OCI-LY7 (cell line): ENCODE data around the gene RTL1. TPM values are rescaled to one million over a fixed set of nuclear protein-coding genes. Genes with fewer than 3 reads are reported as not detected.

Source experiments
- BruUV-seq: library from RNA; stranded (reverse); fragments of 400-500 nt; replicated peaks from 2 replicates; lab custom pipeline; 2021; lab: Mats Ljungman, UMichigan
- CTCF ChIA-PET: fragments of 300-600 bp; sonication (Branson Sonifier 250); formaldehyde crosslinking; loops from one replicate; lab custom pipeline; 2022; ENCODE audit warnings: antibody characterized with exemption; ENCODE audit not compliant: unreplicated experiment; lab: Charles Lee
- POLR2A ChIA-PET: fragments of 300-600 bp; sonication (Branson Sonifier 250); formaldehyde crosslinking; loops from one replicate; lab custom pipeline; 2022; ENCODE audit warnings: antibody characterized with exemption; lab: Charles Lee
- DNase-seq: peaks from one replicate; pipeline ENCODE4 v3.0.0-alpha.2; 2015; ENCODE audit warnings: low spot score
- H2AFZ ChIP-seq: fragments of 200-600 bp; sonication (generic), shearing (Covaris generic); 2 replicates; pipeline ENCODE4 v1.6.1; 2014; ENCODE audit warnings: mild to moderate bottlenecking, antibody characterized with exemption, low read length, moderate library complexity
- H3K27ac ChIP-seq: fragments of 200-600 bp; sonication (generic); 2 replicates; pipeline ENCODE4 v1.5.1; 2014; ENCODE audit warnings: mixed run types, low read depth, mild to moderate bottlenecking, moderate library complexity, low read length, inconsistent platforms; ENCODE audit not compliant: poor library complexity, severe bottlenecking
- H3K36me3 ChIP-seq: fragments of 200-600 bp; sonication (generic); 2 replicates; pipeline ENCODE4 v1.6.1; 2014; ENCODE audit warnings: mild to moderate bottlenecking, antibody characterized with exemption, low read length, moderate library complexity, mixed read lengths; ENCODE audit not compliant: insufficient read depth
- H3K4me1 ChIP-seq: fragments of 200-600 bp; sonication (generic); 2 replicates; pipeline ENCODE4 v1.5.1; 2014; ENCODE audit warnings: mild to moderate bottlenecking, low read length; ENCODE audit not compliant: insufficient read depth, poor library complexity, severe bottlenecking
- H3K4me2 ChIP-seq: fragments of 200-600 bp; sonication (generic); 2 replicates; pipeline ENCODE4 v1.6.1; 2014; ENCODE audit warnings: mild to moderate bottlenecking, low read length
- H3K4me3 ChIP-seq: fragments of 200-600 bp; sonication (generic); 2 replicates; pipeline ENCODE4 v1.5.1; 2014; ENCODE audit warnings: mild to moderate bottlenecking, low read depth, low read length; ENCODE audit not compliant: poor library complexity, severe bottlenecking
- H3K79me2 ChIP-seq: fragments of 200-600 bp; sonication (generic); 2 replicates; pipeline ENCODE4 v1.6.1; 2016; ENCODE audit warnings: low read depth, mild to moderate bottlenecking, low read length, moderate library complexity, mixed read lengths; ENCODE audit not compliant: insufficient read depth
- H3K9me2 ChIP-seq: fragments of 200-600 bp; sonication (generic); 2 replicates; pipeline ENCODE4 v1.6.1; 2016; ENCODE audit warnings: mild to moderate bottlenecking, low read length, mixed read lengths; ENCODE audit not compliant: insufficient read depth
- H3K9me3 ChIP-seq: fragments of 200-600 bp; sonication (generic); 2 replicates; pipeline ENCODE4 v1.6.1; 2014; ENCODE audit warnings: mild to moderate bottlenecking, mixed run types, low read length, mixed read lengths
- H4K20me1 ChIP-seq: fragments of 200-600 bp; sonication (generic); 2 replicates; pipeline ENCODE4 v1.6.1; 2014; ENCODE audit warnings: mild to moderate bottlenecking, antibody characterized with exemption, low read length, moderate library complexity, mixed read lengths; ENCODE audit not compliant: insufficient read depth
- CTCF ChIP-seq: fragments of 200-600 bp; sonication (generic); conservative IDR thresholded peaks from 2 replicates; pipeline ENCODE4 v1.5.1; 2014; ENCODE audit warnings: mild to moderate bottlenecking, antibody characterized with exemption, low read length, moderate library complexity, mixed read lengths
- EZH2phosphoT487 ChIP-seq: fragments of 200-600 bp; sonication (generic); IDR thresholded peaks from 2 replicates; pipeline ENCODE4 v1.6.1; 2018; ENCODE audit warnings: low read depth, borderline replicate concordance, mild to moderate bottlenecking, mixed run types, antibody characterized with exemption, low read length, moderate library complexity, mixed read lengths
- intact Hi-C: fragments of 100-400 bp; cut with micrococcal nuclease; formaldehyde crosslinking; loops from one replicate; pipeline ENCODE4 v1.10.0; 2022; ENCODE audit not compliant: unreplicated experiment
- total RNA-seq, 2 experiments: library from RNA; depleted of rRNA in 1 of 2; stranded (reverse); fragments of >200 nt in 1 of 2; shearing (Covaris generic) in 1 of 2; gene quantifications; 2 replicates each; pipeline ENCODE4 v1.2.3, GENCODE V29; 2014 to 2022

RTL1 gene
- total RNA-seq, 2 experiments from 2014 or later, result not detected

GRCh38 chr14:100861937-100862247 lies 41.6 kb downstream of the RTL1 start:
- DNase-seq, result no peak
- no peaks in the 10 kb centered on the region for H3K9me2 ChIP-seq
- intact Hi-C loops, result no loop called here
- no peak overlapping the region for H3K27ac ChIP-seq
- TF ChIP-seq EZH2phosphoT487 (no peak), CTCF (no peak)
- POLR2A ChIA-PET, result interaction anchor here (1.0 kb wide), 1 partner anchor 78 kb away, joined by 5 read pairs; no protein-coding TSS in a partner anchor
- no peaks in the 10 kb centered on the region for H3K9me3 ChIP-seq
- CTCF ChIA-PET, result no interaction called here
- no peaks in the 10 kb centered on the region for H4K20me1 ChIP-seq
- no peak overlapping the region for H3K4me3 ChIP-seq
- no peak overlapping the region for H2AFZ ChIP-seq
- no TSS peak for BruUV-seq
- H3K79me2 ChIP-seq, result no peaks in the 10 kb centered on the region
- no peaks in the 10 kb centered on the region for H3K36me3 ChIP-seq
- no peak overlapping the region for H3K4me2 ChIP-seq
- H3K4me1 ChIP-seq, result no peaks in the 10 kb centered on the region

GRCh38 chr14:100861188-100861936 lies 42.2 kb downstream of the RTL1 start:
- BruUV-seq, result no TSS peak
- CTCF ChIA-PET, result no interaction called here

More at GRCh38 chr14:100861188-100861936, 42.2 kb downstream of the RTL1 start:
- no peak overlapping the region for H3K4me2 ChIP-seq
- no peak for DNase-seq
- TF ChIP-seq CTCF, result no peak
- no peak for TF ChIP-seq EZH2phosphoT487
- no peaks in the 10 kb centered on the region for H3K36me3 ChIP-seq
- no peaks in the 10 kb centered on the region for H4K20me1 ChIP-seq
- no peak overlapping the region for H3K27ac ChIP-seq
- POLR2A ChIA-PET, result interaction anchor here (1.0 kb wide), 1 partner anchor 78 kb away, joined by 5 read pairs; no protein-coding TSS in a partner anchor
- H3K4me1 ChIP-seq, result no peaks in the 10 kb centered on the region
- intact Hi-C loops, result no loop called here
- H3K79me2 ChIP-seq, result no peaks in the 10 kb centered on the region
- no peak overlapping the region for H2AFZ ChIP-seq
- no peak overlapping the region for H3K4me3 ChIP-seq
- no peaks in the 10 kb centered on the region for H3K9me3 ChIP-seq
- no peaks in the 10 kb centered on the region for H3K9me2 ChIP-seq
